ENCODE data around the gene WDR64.
"Not testable (repeated sequence)": the region's sequence is repeated elsewhere in the genome, so short reads cannot be mapped to it uniquely, and the experiment has no call there.

Gene WDR64

GRCh38 chr1:241632987-241633386, 19.1 kb upstream of the WDR64 start:
- no peak for DNase-seq

DNA sequence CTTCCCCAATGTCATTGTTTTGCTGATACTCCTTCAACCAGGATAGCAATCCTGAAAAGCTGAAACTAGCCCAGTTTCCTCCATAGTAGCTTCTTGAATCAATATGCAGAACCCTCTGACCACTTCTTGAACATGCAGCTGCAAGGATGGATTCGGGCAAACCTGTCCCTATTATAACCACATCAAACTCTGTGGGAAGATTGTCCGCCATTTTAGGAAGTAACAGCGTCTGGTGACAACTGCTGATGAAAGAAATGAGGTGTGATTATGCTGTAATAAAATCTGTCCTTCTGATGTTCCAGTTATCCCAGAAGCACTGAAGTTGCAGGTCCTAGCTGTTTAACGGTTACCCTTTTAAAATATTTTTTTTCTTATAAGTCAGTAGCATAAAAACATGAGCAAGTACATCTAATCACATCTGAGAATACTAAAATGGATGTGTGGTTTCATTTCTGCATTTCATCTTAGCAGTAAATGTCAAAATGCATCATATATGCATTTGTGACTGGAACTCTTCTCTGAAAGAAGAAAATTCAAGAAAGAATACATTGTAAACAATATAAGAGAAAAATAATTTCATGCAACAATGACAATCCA, 16.4 kb upstream of the WDR64 start:
- DNase-seq = no peak

- DNase-seq = no peak
These were observed 15.8 kb upstream of the WDR64 start for GRCh38 chr1:241636291-241636690.

DNA sequence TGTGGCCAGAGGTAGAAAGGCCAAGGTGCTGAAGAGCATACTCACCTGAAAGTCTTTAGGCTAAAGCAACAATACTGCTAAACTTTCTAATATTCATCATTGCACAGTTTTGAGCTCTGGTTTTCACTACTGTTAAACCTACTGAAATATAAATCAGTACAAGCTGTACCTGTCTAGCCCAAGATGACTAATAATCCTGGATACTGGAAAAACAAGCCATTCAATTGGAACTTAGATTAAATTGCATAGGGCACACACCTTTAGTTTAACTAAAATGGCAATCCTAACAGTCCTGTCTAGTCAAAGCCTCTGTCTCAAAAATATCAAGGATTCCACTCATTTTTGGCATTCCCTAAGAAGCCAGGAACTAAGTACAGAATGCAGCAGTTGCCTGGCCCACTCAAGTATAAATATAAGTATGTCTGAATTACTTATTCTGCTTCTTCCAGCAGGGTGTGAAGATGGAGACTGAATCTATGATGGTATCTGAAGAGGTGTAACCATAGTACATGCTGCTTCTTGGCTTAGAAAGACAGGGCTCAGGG, 15.0 kb upstream of the WDR64 start:
- DNase-seq = no peak

DNA sequence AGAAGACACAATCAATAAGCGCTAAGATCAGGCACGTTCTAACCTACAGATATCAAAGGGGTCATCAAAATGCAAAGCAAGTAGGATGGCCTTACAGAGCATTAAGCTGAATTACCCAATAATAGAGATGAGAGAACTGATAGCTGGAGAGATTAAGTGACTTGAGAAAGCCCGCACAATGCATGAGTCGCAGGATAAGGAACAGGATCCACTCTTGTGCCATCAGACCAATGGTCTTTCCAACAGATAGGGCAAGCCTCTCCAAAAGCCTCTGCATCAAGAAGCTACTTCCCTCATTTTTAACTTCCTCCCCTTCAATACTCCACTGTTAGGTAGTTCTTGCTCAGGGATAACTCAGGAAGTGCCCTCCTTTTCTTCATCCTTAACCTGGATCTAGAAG, 14.5 kb upstream of the WDR64 start:
- DNase-seq = no peak

DNA sequence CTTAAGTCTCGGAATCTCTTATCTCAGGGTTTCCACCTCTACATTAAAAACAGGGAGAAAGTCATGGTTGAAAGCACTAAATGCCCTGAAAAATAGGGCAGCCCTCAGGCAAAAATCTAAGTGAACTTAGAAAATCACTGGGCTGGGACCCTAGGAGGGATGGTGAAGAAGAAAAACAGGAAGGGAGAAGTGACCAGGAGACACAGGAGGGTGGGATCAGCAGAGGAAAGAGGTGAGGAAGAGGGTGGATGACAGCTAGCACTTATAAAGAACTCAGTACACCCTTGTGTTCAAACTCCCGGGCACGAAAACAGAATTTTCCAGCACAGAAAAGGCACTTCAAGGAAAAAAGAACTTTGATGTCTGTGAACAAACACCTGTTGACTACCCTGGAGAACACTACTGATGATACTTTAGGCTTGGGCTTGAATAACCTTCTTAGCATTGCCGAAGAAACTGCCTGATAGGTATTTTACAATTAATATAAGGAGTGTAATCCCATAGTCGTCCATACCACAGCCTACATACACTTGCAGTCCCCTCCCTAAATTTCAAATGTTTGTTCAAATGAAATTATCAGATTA, 13.9 kb upstream of the WDR64 start:
- no peak for DNase-seq

GRCh38 chr1:241638909-241639622, 13.0 kb upstream of the WDR64 start:
- DNase-seq = no peak

GRCh38 chr1:241639623-241640148, 12.4 kb upstream of the WDR64 start:
- DNase-seq = peak; percentile 29

DNA sequence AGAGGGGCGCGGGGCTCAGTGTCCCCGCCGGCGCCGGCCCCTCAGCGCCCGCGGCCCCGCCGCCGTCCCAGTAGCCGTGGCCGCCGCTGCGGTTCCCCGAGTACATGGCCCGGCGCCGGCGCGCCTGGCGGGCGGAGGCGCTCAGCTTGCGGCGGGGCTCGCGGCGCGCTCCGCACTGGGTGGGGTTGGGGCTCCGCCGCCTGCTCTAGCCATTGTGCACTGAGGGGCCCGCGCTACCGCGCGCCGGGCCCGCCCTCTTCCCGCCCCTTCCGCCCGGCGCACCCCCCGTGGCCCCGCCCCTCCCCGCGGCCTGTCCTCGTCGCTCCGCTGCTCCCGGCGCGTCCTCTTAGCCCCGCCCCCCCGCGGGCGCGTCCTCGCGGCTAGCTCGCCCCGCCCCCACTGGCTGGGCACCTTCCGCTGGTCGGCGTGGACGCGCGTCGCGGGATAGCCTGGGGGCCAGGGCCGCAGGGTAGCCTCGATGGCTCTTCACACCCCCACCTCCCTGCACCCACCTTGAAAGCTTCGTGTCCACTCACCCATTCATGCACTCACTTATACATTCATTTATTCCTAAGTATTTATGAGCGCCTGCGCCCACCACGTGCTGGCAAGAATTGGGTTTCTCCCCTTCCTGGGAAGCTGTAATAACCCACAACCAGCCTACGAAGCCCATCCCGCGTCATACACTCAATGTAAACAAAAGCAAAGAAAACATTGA, 11.8 kb upstream of the WDR64 start, which contains the start of the genes CHML and OPN3:
Gene CHML, minus strand, starts transcription at position 221 of the 718 bp plus-strand sequence. CDS start 4,603 bp downstream, outside the sequence.
Gene OPN3, minus strand, starts transcription at position 221 of the 718 bp plus-strand sequence. Its CDS starts 115 bp downstream, at position 106.
- DNase-seq = peak; percentile 89

DNA sequence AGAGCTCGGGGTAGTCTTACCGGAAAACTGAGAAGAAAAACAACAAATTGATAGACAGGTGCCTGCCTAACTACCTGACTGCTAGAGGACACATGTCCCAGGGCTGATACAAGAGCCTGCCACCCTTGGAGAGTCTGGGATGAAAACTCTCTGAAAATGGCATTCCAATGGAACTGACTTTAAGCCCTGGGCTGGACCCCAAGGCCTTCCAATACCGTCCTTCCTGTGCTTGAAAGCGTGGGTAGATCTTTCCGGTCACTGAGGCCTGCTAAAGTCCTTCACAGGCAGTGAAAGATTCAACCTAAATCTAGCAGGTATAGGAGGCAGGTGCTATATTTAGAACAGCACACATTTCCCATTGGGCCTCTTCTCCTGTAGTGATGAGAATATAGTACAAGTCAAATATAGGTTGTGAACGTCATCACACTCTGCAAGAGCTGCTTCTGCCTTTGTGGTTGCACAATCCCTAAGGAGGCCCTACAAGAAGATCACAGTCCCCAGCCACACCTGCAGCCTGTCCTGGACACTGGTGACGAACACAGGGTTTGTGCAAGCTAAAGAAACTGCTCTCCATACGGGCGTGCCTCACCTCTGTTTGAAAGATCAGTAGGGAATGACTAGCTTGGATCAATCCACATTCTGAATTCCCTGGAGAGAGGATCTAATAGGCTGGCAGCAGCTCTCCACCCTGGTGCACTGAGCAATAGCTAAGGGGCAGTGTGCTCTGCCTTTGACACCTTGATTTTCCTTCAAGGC, 11.0 kb upstream of the WDR64 start:
- DNase-seq = no peak

DNA sequence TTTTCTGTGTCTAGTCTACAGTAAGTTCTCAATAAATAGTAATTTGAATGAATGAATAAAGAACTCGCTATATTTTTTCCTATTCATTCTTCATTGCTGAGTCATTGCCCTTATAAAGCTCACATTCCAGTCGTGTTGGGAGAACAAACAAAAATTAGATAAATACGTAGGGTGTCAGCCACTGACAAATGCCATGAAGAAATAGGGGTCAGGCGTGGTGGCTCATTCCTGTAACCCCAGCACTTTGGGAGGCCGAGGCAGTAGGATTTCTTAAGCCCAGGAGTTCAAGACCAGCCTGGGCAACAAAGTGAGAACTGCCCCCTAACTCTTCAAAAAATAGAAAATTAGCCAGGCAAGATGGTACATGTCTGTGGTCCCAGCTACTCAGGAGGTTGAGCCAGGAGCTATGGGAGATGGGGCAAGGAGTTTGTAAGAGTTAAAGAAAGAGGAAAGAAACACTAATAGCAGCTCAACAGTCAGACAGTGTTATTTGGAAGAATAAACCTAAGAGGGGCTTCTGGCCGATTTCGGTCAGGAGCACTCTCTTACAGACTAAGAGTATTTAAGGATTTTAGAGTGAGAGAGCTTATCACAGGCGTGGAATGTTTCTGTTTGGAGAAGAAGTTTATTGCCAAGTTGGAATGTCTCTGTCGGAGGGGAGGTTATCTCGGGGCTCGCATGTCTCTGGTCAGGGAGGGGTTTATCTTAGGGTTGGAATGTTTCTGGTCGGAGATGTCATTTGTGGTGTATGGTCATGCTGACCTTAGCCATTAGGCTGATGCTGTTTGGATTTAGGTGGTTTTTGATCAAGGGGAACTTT, 10.1 kb upstream of the WDR64 start:
- no peak for DNase-seq

GRCh38 chr1:241642593-241642944, 9.5 kb upstream of the WDR64 start:
- DNase-seq = no peak

DNA sequence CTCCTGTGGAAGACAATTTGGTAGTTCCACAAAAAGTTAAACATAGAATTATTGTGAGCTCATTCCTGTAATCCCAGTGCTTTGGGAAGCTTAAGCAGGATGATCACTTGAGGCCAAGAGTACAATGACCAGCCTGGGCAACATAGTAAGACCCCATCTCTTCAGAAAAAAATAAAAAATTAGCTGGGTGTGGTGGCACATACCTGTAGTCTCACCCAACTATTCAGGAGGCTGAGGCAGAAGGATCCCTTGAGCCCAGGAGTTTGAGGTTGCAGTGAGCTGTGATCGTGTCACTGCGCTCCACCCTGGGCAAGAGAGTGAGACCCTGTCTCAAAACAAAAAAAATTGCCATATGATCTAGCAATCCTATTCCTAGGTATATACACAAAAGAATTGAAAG, 7.8 kb upstream of the WDR64 start:
- no peak for DNase-seq

DNA sequence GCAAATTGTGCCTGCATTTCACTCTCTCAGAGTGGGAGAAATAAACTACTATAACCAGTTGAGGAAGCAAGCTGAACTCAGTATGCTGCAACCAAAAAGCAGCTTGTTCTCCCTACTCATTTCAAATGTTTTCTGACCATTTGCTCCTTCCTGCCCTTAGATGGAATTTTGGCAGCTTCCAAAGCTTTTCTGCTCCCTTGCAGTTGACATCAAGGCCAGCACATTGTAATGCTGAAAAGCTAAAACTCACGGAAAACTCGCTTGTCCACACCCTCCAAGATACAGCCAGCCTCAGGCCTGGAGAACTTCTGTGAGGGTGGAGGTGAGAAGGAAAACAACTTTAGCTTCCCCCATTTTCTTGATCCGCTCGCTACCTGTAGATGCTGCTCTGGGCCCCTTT, 6.9 kb upstream of the WDR64 start:
- DNase-seq = no peak

DNA sequence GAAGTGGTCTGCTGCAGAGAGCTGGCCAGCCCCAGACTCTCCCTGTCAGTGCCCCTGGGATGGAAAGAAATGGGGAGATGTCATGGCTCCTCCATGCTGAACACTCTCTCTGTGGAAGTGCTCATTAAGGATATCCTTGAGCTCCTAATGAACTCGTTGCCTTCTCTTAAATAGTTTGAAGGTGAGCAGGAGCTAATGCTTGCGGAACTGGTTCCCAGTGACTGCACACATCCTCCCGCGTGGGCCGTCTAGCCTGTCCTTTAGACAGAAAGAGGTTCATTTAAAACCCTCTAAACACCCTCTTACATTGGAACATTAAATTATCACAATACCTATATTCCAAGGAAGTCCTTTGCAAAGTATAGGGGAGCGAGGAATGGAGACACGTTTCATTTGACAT, 5.9 kb upstream of the WDR64 start:
- DNase-seq = no peak

GRCh38 chr1:241647658-241648057, 4.4 kb upstream of the WDR64 start:
- no peak for DNase-seq

GRCh38 chr1:241648159-241648558, 3.9 kb upstream of the WDR64 start:
- no peak for DNase-seq

GRCh38 chr1:241654019-241654418, 1.9 kb downstream of the WDR64 start:
- DNase-seq = no peak

GRCh38 chr1:241654641-241655040, 2.6 kb downstream of the WDR64 start:
- no peak for DNase-seq

- no peak for DNase-seq
These were observed 6.2 kb downstream of the WDR64 start for GRCh38 chr1:241658081-241658793.

DNA sequence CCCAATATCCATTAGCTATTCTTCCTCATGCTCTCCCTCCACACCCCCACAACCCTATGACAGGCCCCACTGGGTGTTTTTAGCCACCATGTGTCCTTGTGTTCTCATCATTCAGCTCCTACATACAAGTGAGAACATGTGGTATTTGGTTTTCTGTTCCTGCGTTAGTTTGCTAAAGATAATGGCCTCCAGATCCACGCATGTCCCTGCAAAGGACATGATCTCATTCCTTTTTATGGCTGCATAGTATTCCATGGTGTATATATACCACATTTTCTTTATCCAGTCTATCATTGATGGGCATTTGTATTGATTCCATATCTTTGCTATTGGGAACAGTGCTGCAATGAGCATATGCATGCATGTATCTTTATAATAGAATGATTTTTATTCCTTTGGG, 6.9 kb downstream of the WDR64 start:
- DNase-seq = not testable (repeated sequence)
